K562 (cell line): ENCODE data around the gene TAS1R3. TPM values are rescaled to one million over a fixed set of nuclear protein-coding genes. Genes with fewer than 3 reads are reported as not detected.

Experiments used
- DACH1 ChIP-seq: fragments of 450-650 bp; IDR thresholded peaks from 2 replicates; pipeline ENCODE4 v1.6.1; 2018; ENCODE audit not compliant: partially characterized antibody
- EGR1 ChIP-seq: fragments of 450-650 bp; conservative IDR thresholded peaks from 2 replicates; pipeline ENCODE4 v1.6.1; 2017; ENCODE audit warnings: mild to moderate bottlenecking
- ERF ChIP-seq: fragments of 450-650 bp; formaldehyde crosslinking; IDR thresholded peaks from 2 replicates; pipeline ENCODE4 v1.4.0; 2020; ENCODE audit warnings: mild to moderate bottlenecking, mixed read lengths
- HDGF ChIP-seq: fragments of 450-650 bp; IDR thresholded peaks from 2 replicates; pipeline ENCODE4 v1.6.1; 2016
- RBM22 ChIP-seq: fragments of 200-400 bp; formaldehyde crosslinking; IDR thresholded peaks from 2 replicates; pipeline ENCODE4 v1.6.1; 2018; ENCODE audit warnings: low read length, low read depth; ENCODE audit not compliant: poor library complexity, severe bottlenecking
- SRSF3 ChIP-seq: fragments of 200-400 bp; formaldehyde crosslinking; IDR thresholded peaks from 2 replicates; pipeline ENCODE4 v1.6.1; 2016; ENCODE audit warnings: mild to moderate bottlenecking, low read length, moderate library complexity; ENCODE audit not compliant: insufficient read depth
- TCF15 ChIP-seq: fragments of 250-450 bp; sonication (Bioruptor Pico); IDR thresholded peaks from 2 replicates; pipeline ENCODE4 v1.8.0; 2022; ENCODE audit warnings: moderate library complexity, mild to moderate bottlenecking, inconsistent platforms
- ZBTB49 ChIP-seq: sonication (generic); formaldehyde crosslinking; IDR thresholded peaks from 2 replicates; pipeline ENCODE4 v1.8.0; 2022; ENCODE audit warnings: missing genetic modification reagents, mild to moderate bottlenecking, borderline replicate concordance
- polyA plus RNA-seq, 8 experiments: library from polyadenylated mRNA; depleted of rRNA in 4 of 8; stranded (reverse) in 5 of 8; unstranded in 3 of 8; fragments of >200 nt; fragmentation: Nextera tagmentation in 2 of 8; fragmentation: Illumina TruSeq in 1 of 8; extraction: Ambion mirVana in 2 of 8; extraction: Trizol in 1 of 8; gene quantifications; 2 replicates each; pipeline versions ENCODE4 v1.2.1 to v1.2.3, GENCODE V29; 2011 to 2014; ENCODE audit warnings: inconsistent platforms in 1 of 8, missing spikeins in 1 of 8
- total RNA-seq, 7 experiments: library from RNA; depleted of rRNA in 6 of 7; stranded (reverse); fragments of >200 nt in 6 of 7; fragmentation: Illumina TruSeq in 2 of 7; extraction: Trizol in 2 of 7; gene quantifications; 2 replicates each; pipeline versions ENCODE4 v1.2.1 to v1.2.3, GENCODE V29; 2011 to 2021; ENCODE audit warnings: low replicate concordance in 1 of 7
- TF ChIP-seq, protein P1 (sequence below): fragments of 250-450 bp; sonication (Bioruptor Pico); IDR thresholded peaks from 2 replicates; pipeline ENCODE4 v1.4.0; 2020

TAS1R3 gene
- total and polyA plus RNA-seq, 9 of the 15 experiments (the other 6 are each of a cell fraction or from before 2014, with no cell fraction given) = 0.07 to 0.13 TPM; not detected in 7

DNA sequence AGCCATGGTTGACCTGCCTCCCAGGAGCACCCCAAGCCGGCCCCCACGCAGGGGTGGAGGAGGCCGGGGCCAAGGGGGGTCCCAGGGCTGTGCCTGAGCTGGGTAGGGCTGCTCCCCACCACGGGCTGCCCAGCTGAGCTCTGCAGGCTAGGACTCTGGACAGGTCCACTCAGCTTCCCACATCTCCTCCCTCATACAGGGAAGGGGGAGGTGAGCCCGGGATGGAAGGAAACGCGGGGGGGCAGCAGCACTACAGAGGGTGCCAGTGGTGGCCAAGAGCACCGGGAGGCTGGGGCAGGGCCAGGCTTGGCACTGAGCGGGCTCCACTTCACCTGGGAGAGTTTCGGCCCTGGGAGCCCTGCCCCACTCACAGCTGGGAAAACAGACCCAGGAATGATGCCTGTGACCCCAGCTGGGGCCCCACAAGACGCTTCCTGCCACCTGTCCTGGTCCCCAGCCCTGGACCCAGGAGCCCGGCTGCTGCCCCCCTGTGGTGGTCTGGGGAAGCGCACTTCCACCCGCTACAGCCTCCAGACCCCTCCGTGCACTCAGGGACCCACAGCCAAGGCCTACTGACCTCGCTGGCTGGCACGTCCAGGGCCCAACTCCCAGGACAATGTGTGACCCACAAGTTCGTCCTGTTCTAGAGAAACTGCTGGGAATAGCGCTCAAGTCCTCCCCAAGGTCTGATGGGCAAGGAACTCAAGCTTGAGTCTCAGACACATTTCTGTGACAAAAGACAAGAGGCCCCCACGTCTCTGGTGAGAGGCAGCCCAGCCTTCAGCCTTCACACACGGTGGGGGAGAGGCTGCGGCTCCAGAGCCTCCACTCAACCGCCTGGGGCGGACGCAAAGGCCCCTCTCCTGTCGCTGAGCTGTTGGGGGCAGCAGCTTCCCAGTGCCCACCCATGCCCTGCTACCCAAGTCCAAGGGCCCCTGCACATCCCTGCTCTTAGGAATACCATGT is 40.9 kb downstream of the TAS1R3 start (continued):
- TF ChIP-seq, protein P1, sequence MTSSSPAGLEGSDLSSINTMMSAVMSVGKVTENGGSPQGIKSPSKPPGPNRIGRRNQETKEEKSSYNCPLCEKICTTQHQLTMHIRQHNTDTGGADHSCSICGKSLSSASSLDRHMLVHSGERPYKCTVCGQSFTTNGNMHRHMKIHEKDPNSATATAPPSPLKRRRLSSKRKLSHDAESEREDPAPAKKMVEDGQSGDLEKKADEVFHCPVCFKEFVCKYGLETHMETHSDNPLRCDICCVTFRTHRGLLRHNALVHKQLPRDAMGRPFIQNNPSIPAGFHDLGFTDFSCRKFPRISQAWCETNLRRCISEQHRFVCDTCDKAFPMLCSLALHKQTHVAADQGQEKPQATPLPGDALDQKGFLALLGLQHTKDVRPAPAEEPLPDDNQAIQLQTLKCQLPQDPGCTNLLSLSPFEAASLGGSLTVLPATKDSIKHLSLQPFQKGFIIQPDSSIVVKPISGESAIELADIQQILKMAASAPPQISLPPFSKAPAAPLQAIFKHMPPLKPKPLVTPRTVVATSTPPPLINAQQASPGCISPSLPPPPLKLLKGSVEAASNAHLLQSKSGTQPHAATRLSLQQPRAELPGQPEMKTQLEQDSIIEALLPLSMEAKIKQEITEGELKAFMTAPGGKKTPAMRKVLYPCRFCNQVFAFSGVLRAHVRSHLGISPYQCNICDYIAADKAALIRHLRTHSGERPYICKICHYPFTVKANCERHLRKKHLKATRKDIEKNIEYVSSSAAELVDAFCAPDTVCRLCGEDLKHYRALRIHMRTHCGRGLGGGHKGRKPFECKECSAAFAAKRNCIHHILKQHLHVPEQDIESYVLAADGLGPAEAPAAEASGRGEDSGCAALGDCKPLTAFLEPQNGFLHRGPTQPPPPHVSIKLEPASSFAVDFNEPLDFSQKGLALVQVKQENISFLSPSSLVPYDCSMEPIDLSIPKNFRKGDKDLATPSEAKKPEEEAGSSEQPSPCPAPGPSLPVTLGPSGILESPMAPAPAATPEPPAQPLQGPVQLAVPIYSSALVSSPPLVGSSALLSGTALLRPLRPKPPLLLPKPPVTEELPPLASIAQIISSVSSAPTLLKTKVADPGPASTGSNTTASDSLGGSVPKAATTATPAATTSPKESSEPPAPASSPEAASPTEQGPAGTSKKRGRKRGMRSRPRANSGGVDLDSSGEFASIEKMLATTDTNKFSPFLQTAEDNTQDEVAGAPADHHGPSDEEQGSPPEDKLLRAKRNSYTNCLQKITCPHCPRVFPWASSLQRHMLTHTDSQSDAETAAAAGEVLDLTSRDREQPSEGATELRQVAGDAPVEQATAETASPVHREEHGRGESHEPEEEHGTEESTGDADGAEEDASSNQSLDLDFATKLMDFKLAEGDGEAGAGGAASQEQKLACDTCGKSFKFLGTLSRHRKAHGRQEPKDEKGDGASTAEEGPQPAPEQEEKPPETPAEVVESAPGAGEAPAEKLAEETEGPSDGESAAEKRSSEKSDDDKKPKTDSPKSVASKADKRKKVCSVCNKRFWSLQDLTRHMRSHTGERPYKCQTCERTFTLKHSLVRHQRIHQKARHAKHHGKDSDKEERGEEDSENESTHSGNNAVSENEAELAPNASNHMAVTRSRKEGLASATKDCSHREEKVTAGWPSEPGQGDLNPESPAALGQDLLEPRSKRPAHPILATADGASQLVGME (CRISPR knock-in tag) = no peak
- TF ChIP-seq HDGF (no peak), ZBTB49 (no peak), SRSF3 (no peak), ERF (CRISPR knock-in tag) (no peak), RBM22 (peak; percentile 80), EGR1 (no peak), DACH1 (no peak), TCF15 (CRISPR knock-in tag) (no peak)
